HepG2 (cell line): ENCODE data around the gene EPC1. TPM values are rescaled to one million over a fixed set of nuclear protein-coding genes. Genes with fewer than 3 reads are reported as not detected.

ENCODE experiments used
- ATAC-seq: fragments of 200-7000 bp; cut with Tn5 transposase; 3 replicates; pipeline ENCODE4 v1.9.1; 2020; ENCODE audit warnings: mild to moderate bottlenecking, moderate library complexity
- BruUV-seq: library from RNA; stranded (reverse); fragments of 400-500 nt; replicated peaks from 2 replicates; lab custom pipeline; 2021; lab: Mats Ljungman, UMichigan
- CTCF ChIA-PET: fragments of 300-600 bp; formaldehyde crosslinking; extraction: SDS; loops from one replicate; lab custom pipeline; 2021; ENCODE audit warnings: low total read pairs, inconsistent platforms, low intra/inter-chr PET ratio; lab: Yijun Ruan, JAX
- POLR2A ChIA-PET: fragments of 350-600 bp; sonication (Branson Sonifier 250); formaldehyde crosslinking; loops from one replicate; lab custom pipeline; 2020; ENCODE audit warnings: antibody characterized with exemption, inconsistent platforms; lab: Yijun Ruan, JAX
- DNase-seq: peaks from one replicate; pipeline ENCODE4 v3.0.0-alpha.2; 2015; ENCODE audit warnings: low spot score
- FAIRE-seq: peaks from 3 replicates; lab custom pipeline; 2011; peaks lifted over from hg19 to GRCh38; lab: Jason Lieb, UNC
- H2AFZ ChIP-seq: one replicate; pipeline ENCODE4 v1.6.1; 2011; ENCODE audit warnings: low read length, inconsistent platforms
- H3K27ac ChIP-seq: fragments of 300-600 bp; 3 replicates; pipeline ENCODE4 v1.8.0; 2011; ENCODE audit warnings: mixed run types, mild to moderate bottlenecking, mixed read lengths, low read length, inconsistent platforms; ENCODE audit not compliant: insufficient read depth; ENCODE audit errors: extremely low read length
- H3K27me3 ChIP-seq, 2 experiments: fragments of 200-600 bp in 1 of 2; 2 replicates in 1 of 2; 3 replicates in 1 of 2; pipeline versions ENCODE4 v1.6.0 to v1.8.0; 2011; ENCODE audit warnings: low read length in 2 of 2, mild to moderate bottlenecking in 2 of 2, moderate library complexity in 2 of 2, inconsistent platforms in 1 of 2; ENCODE audit not compliant: insufficient read depth in 2 of 2, control insufficient read depth in 1 of 2
- H3K36me3 ChIP-seq, 2 experiments: fragments of 200-600 bp in 1 of 2; replicated peaks in 1 of 2; 2 replicates in 1 of 2; 3 replicates in 1 of 2; pipeline versions ENCODE4 v1.5.1 to v1.8.0; 2011; ENCODE audit warnings: low read length in 2 of 2, inconsistent platforms in 1 of 2; ENCODE audit not compliant: insufficient read depth in 2 of 2, control insufficient read depth in 1 of 2
- H3K4me1 ChIP-seq: 2 replicates; pipeline ENCODE4 v1.5.1; 2012; ENCODE audit warnings: low read length, inconsistent platforms; ENCODE audit not compliant: insufficient read depth
- H3K4me2 ChIP-seq: 2 replicates; pipeline ENCODE4 v1.6.0; 2011; ENCODE audit warnings: low read depth, low read length, inconsistent platforms
- H3K4me3 ChIP-seq, 3 experiments: fragments of 200-600 bp in 1 of 3; sonication (generic), shearing (Covaris generic) in 1 of 3; replicated peaks in 1 of 3; 2 replicates each; pipeline ENCODE4 v1.5.1; 2011 to 2016; ENCODE audit warnings: low read length in 3 of 3, inconsistent platforms in 2 of 3, low read depth in 2 of 3, mild to moderate bottlenecking in 2 of 3, control low read depth in 1 of 3, mixed read lengths in 1 of 3; ENCODE audit not compliant: insufficient read depth in 1 of 3
- H3K79me2 ChIP-seq: one replicate; pipeline ENCODE4 v1.6.1; 2011; ENCODE audit warnings: low read length, inconsistent platforms; ENCODE audit not compliant: insufficient read depth
- H3K9ac ChIP-seq: 2 replicates; pipeline ENCODE4 v1.6.0; 2011; ENCODE audit warnings: mild to moderate bottlenecking, low read depth, low read length, inconsistent platforms; ENCODE audit not compliant: insufficient read depth
- H3K9me3 ChIP-seq: 2 replicates; pipeline ENCODE4 v1.5.1; 2012; ENCODE audit warnings: mild to moderate bottlenecking, low read length
- H4K20me1 ChIP-seq: 2 replicates; pipeline ENCODE4 v1.6.0; 2011; ENCODE audit warnings: inconsistent platforms, mild to moderate bottlenecking, low read length, moderate library complexity; ENCODE audit not compliant: insufficient read depth
- AHR ChIP-seq: IDR thresholded peaks from 2 replicates; pipeline ENCODE4 v1.6.1; 2018; ENCODE audit warnings: missing genetic modification reagents, missing compliant biosample characterization
- CEBPB ChIP-seq: IDR thresholded peaks from 2 replicates; pipeline ENCODE4 v1.6.1; 2011; ENCODE audit warnings: low read depth, low read length, improper control_type of control experiment, borderline replicate concordance
- CEBPG ChIP-seq: IDR thresholded peaks from 2 replicates; pipeline ENCODE4 v1.6.1; 2016
- KAT7 ChIP-seq: IDR thresholded peaks from 2 replicates; pipeline ENCODE4 v1.6.1; 2018; ENCODE audit warnings: borderline replicate concordance, missing compliant biosample characterization
- MATR3 ChIP-seq: sonication (generic); formaldehyde crosslinking; IDR thresholded peaks from 2 replicates; pipeline ENCODE4 v1.4.0; 2020; ENCODE audit warnings: missing genetic modification reagents
- MEIS1 ChIP-seq: sonication (generic); formaldehyde crosslinking; IDR thresholded peaks from 2 replicates; pipeline ENCODE4 v1.9.0; 2021; ENCODE audit warnings: mild to moderate bottlenecking, missing genetic modification reagents, moderate library complexity, borderline replicate concordance
- NR2F2 ChIP-seq: IDR thresholded peaks from 2 replicates; pipeline ENCODE4 v1.6.1; 2012; ENCODE audit warnings: low read depth, inconsistent platforms, borderline replicate concordance
- ZNF232 ChIP-seq: sonication (generic); formaldehyde crosslinking; IDR thresholded peaks from 2 replicates; pipeline ENCODE4 v1.4.0; 2020; ENCODE audit warnings: missing genetic modification reagents, borderline replicate concordance
- ZNF629 ChIP-seq: sonication (generic); formaldehyde crosslinking; conservative IDR thresholded peaks from 2 replicates; pipeline ENCODE4 v1.5.0; 2020; ENCODE audit warnings: missing genetic modification reagents
- WGBS: methylation state at CpG from one replicate; pipeline ENCODE4 v1.1.6; 2017; ENCODE audit warnings: low lambda C conversion rate; 5-methylcytosine and 5-hydroxymethylcytosine counted together
- in situ Hi-C: cut with HindIII; loops from 2 replicates; pipeline ENCODE4 v1.10.0; 2017; ENCODE audit warnings: low pct_unique_long_range_greater_than_20kb; ENCODE audit not compliant: extremely low pct_ligation_motif_present
- intact Hi-C: fragments of 100-400 bp; cut with micrococcal nuclease; formaldehyde crosslinking; loops from one replicate; pipeline ENCODE4 v1.10.0; 2022; ENCODE audit not compliant: unreplicated experiment
- polyA plus RNA-seq, 8 experiments: library from polyadenylated mRNA; depleted of rRNA in 3 of 8; stranded (reverse) in 7 of 8; unstranded in 1 of 8; fragments of >200 nt; fragmentation: Illumina TruSeq in 4 of 8; extraction: Trizol in 4 of 8; gene quantifications; 2 replicates each; pipeline versions ENCODE4 v1.2.1 to v1.2.3, GENCODE V29; 2011 to 2016; ENCODE audit warnings: low read depth in 4 of 8, missing spikeins in 1 of 8, mixed read lengths in 1 of 8; ENCODE audit not compliant: insufficient read depth in 1 of 8
- total RNA-seq, 5 experiments: library from RNA; depleted of rRNA; stranded (reverse); fragments of >200 nt; fragmentation: Illumina TruSeq; extraction: Trizol; gene quantifications; 2 replicates each; pipeline ENCODE4 v1.2.3, GENCODE V29; 2016; ENCODE audit warnings: low read depth in 1 of 5

Gene EPC1
- total and polyA plus RNA-seq, 2 of the 13 experiments (the other 11 are each of a cell fraction or from before 2014, with no cell fraction given): 28.7 to 44.2 TPM

DNA sequence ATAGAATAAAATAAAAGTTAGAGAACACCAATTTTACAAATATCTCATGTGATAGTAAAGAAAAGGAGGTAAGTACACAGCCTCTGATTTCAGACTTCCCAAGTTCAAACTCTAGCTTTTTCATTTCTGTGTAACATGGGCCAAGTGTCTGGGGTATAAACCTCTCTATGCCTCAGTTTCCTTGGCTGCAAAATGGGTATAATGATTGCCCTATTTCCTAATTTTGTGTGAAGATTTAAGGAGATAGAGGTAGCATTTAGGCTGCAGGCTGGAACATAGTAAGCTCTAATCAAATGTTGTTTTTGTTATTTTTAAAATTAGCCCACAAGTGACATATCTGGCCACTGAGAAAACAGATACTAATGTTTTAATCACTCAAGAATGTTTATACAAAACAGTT lies 26.1 kb upstream of the EPC1 start:
- in situ Hi-C loops (no loop called here), intact Hi-C loops (no loop called here)
- Histone ChIP-seq H2AFZ (no peak overlapping the region), H3K27ac (no peak overlapping the region), H3K4me3 (no peak overlapping the region), H4K20me1 (peaks cover 14% of the 10 kb centered on the region), H3K9ac (no peak overlapping the region), H3K4me2 (no peak overlapping the region), H3K36me3 (peaks cover 0 to 10% of the 10 kb centered on the region in 2 experiments; a peak in 2 of 5 replicates), H3K79me2 (peaks cover 80% of the 10 kb centered on the region), H3K9me3 (no peaks in the 10 kb centered on the region), H3K27me3 (no peaks in the 10 kb centered on the region; a peak in 1 of 5 replicates), H3K4me1 (peaks cover 27% of the 10 kb centered on the region)
- CTCF ChIA-PET: no interaction called here
- POLR2A ChIA-PET: no interaction called here
- ATAC-seq: no peak
- BruUV-seq: no TSS peak
- no peak for DNase-seq
- FAIRE-seq: no peak
- TF ChIP-seq NR2F2: no peak
- no peak for TF ChIP-seq MEIS1 (CRISPR knock-in tag)
- peak; percentile 76 for TF ChIP-seq ZNF629 (CRISPR knock-in tag)

DNA sequence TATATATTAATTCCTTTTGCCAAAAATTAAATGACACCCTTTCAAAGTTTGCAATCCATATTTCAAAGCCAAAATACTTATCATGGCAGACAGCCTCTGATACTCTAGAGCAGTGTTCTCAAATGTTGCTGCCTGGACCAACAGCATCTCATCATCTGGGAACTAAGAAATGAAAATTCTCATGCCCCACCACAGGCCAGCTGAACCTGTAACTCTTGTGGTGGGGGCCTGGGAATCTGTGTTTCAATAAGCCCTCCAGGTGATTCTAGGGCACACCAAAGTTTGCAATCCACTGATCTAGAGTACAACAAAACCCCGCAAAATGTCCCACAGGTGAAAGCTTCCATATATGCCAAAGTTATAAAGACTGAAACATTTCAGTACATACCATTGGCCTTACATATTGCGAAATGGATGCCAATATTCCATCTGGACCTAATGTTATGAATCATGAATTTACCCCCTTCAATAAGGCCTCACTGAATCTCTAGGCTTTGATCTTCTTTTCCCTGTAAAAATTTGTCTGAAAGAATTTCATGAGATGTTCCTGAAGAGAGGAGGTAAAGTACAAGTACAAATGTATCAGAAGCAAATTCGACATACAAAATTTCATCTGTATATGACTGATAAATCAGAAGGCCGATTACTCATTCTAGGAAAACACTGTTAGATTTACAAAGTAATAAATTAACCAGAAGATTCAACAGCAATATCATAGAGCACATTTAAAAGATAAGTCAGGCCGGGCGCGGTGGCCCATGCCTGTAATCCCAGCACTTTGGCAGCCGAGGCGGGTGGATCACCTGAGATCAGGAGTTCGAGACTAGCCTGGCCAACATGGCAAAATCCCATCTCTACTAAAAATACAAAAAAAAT lies 25.3 kb upstream of the EPC1 start:
- Histone ChIP-seq H2AFZ (no peak overlapping the region), H3K36me3 (peaks cover 0 to 10% of the 10 kb centered on the region in 2 experiments; a peak in 2 of 5 replicates), H3K9me3 (no peaks in the 10 kb centered on the region), H3K4me3 (no peak overlapping the region), H3K27ac (no peak overlapping the region), H3K27me3 (no peaks in the 10 kb centered on the region), H3K4me2 (no peak overlapping the region), H3K79me2 (peaks cover 79% of the 10 kb centered on the region), H3K9ac (no peak overlapping the region), H4K20me1 (peaks cover 14% of the 10 kb centered on the region), H3K4me1 (peaks cover 27% of the 10 kb centered on the region)
- 94% methylated on average over 10 of the region's 10 CpGs for WGBS
- intact Hi-C loops (no loop called here), in situ Hi-C loops (no loop called here)
- TF ChIP-seq ZNF232 (CRISPR knock-in tag) (no peak), CEBPB (peak; percentile 91), CEBPG (CRISPR knock-in tag) (peak; percentile 55), AHR (CRISPR knock-in tag) (no peak), KAT7 (no peak), MATR3 (CRISPR knock-in tag) (no peak)
- CTCF ChIA-PET: no interaction called here
- no TSS peak for BruUV-seq
- ATAC-seq (no peak), DNase-seq (no peak), FAIRE-seq (no peak)
- POLR2A ChIA-PET: no interaction called here
